Stomach (tissue), 19 donors: ENCODE measurements around the gene EPB41L1. TPM values are rescaled to one million over a fixed set of nuclear protein-coding genes. Genes with fewer than 3 reads are reported as not detected.

ENCODE experiments used
- DNase-seq, 2 donors: peaks; one replicate each; pipeline versions ENCODE4 v3.0.0 to v3.0.0-alpha.2; 2013 to 2019
- H3K27ac ChIP-seq, 5 donors: fragments of 200-600 bp in 4 of 5; sonication (generic) in 4 of 5; one replicate each; pipeline ENCODE4 v1.5.1; 2013 to 2019; ENCODE audit warnings: mild to moderate bottlenecking in 1 of 5, moderate library complexity in 1 of 5
- H3K27me3 ChIP-seq, 3 donors: fragments of 200-600 bp; sonication (generic); one replicate each; pipeline ENCODE4 v1.5.1; 2017 to 2019; ENCODE audit warnings: mixed run types in 1 of 3
- H3K36me3 ChIP-seq, 4 donors: fragments of 200-600 bp; sonication (generic); 1 replicate in 3 of 4; 2 replicates in 1 of 4; pipeline ENCODE4 v1.5.1; 2016 to 2019
- H3K4me1 ChIP-seq, 4 donors: fragments of 200-600 bp; sonication (generic); one replicate each; pipeline ENCODE4 v1.5.1; 2016 to 2019
- H3K4me3 ChIP-seq, 4 donors: fragments of 200-600 bp; sonication (generic) in 3 of 4; one replicate each; pipeline ENCODE4 v1.5.1; 2016 to 2019; ENCODE audit warnings: mild to moderate bottlenecking in 1 of 4
- H3K9me3 ChIP-seq, 4 donors: fragments of 200-600 bp; sonication (generic); one replicate each; pipeline ENCODE4 v1.5.1; 2016 to 2019
- CTCF ChIP-seq, 7 experiments: fragments of 450-650 bp in 4 of 7; fragments of 200-600 bp in 3 of 7; sonication (generic) in 3 of 7; IDR thresholded peaks; one replicate each; pipeline ENCODE4 v1.5.1; 2016 to 2019; ENCODE audit warnings: antibody characterized with exemption in 7 of 7, control low read depth in 2 of 7, mild to moderate bottlenecking in 1 of 7
- EP300 ChIP-seq: sonication (generic); formaldehyde crosslinking; IDR thresholded peaks from one replicate; pipeline ENCODE4 v1.6.1; 2017; ENCODE audit warnings: antibody characterized with exemption
- POLR2A ChIP-seq, 4 donors: fragments of 450-650 bp; IDR thresholded peaks; one replicate each; pipeline ENCODE4 v1.6.1; 2016; ENCODE audit warnings: antibody characterized with exemption in 4 of 4, control low read depth in 2 of 4, mild to moderate bottlenecking in 1 of 4, moderate library complexity in 1 of 4
- POLR2AphosphoS5 ChIP-seq, 3 donors: sonication (generic); formaldehyde crosslinking; IDR thresholded peaks; one replicate each; pipeline ENCODE4 v1.6.1; 2016; ENCODE audit warnings: antibody characterized with exemption in 3 of 3
- WGBS, 5 donors: extraction: QIAGEN DNeasy Blood & Tissue Kit in 3 of 5; methylation state at CpG; one replicate each; pipeline versions ENCODE4 v1.1.5 to v1.1.7; 2013 to 2018; 5-methylcytosine and 5-hydroxymethylcytosine counted together
- intact Hi-C: fragments of 100-400 bp; cut with DNase I; formaldehyde crosslinking; loops from one replicate; pipeline ENCODE4 v1.15.1; 2023; ENCODE audit warnings: low total_unique reads
- long read RNA-seq, 10 donors: transcript quantifications; one replicate each; lab custom pipeline, GENCODE V29; 2026
- polyA plus RNA-seq, 3 donors: library from polyadenylated mRNA; stranded (reverse); fragments of 200-250 nt; gene quantifications; one replicate each; pipeline ENCODE4 v1.2.3, GENCODE V29; 2013
- total RNA-seq, 5 donors: library from RNA; depleted of rRNA; stranded (reverse); fragments of >200 nt; gene quantifications; one replicate each; pipeline versions ENCODE4 v1.1.0 to v1.2.3, GENCODE V29; 2014 to 2016
- donor health status: healthy with polysubstance abuse.
- donor health status: Bipolar disorder and iron deficiency.
- donor health status: healthy.

The EPB41L1 gene
- total RNA-seq (100 to 1,000 TPM in 2 of 5 donors, 10 to 100 TPM in 3; 40.2 to 271 (median 99.2) TPM), polyA plus RNA-seq (10 to 100 TPM; 25.9 to 36.0 (median 29.5) TPM)
- long read RNA-seq, donor 1, result 0 reads
- long read RNA-seq, donor 2, partial matches to known transcripts, result 0 of 1 reads
- long read RNA-seq, donor 2, other reads (novel, unspliced or antisense), result 0 of 1 reads
- long read RNA-seq, donor 3, result 0 reads
- long read RNA-seq, donor 4, result 0 reads
- long read RNA-seq, donor 5, partial matches to known transcripts, result 32 of 32 reads
- long read RNA-seq, donor 5, other reads (novel, unspliced or antisense), result 0 of 32 reads
- long read RNA-seq, donor 6, partial matches to known transcripts, result 42 of 42 reads
- long read RNA-seq, donor 6, other reads (novel, unspliced or antisense), result 0 of 42 reads
- long read RNA-seq, donor 7, partial matches to known transcripts, result 6 of 6 reads
- long read RNA-seq, donor 7, other reads (novel, unspliced or antisense), result 0 of 6 reads
- long read RNA-seq, donor 8, result 0 reads
- long read RNA-seq, donor 9, result 0 reads
- long read RNA-seq, donor 10, result 0 reads

- intact Hi-C loops, result no loop called here
- DNase-seq, result no peak
- 17 to 30% (median 19%) methylated on average over 18 to 51 of the region's 51 CpGs for WGBS, 5 donors
- H3K36me3 ChIP-seq, result no peaks in the 10 kb centered on the region
- peaks cover 0 to 25% (median 0%) of the 10 kb centered on the region in 3 donors for H3K27me3 ChIP-seq
- no peak for TF ChIP-seq EP300
- TF ChIP-seq POLR2AphosphoS5 (IDR thresholded peaks at IDR 0.05), result no peak
- no peak for TF ChIP-seq CTCF (IDR thresholded peaks at IDR 0.05)
- no peak for TF ChIP-seq POLR2A (IDR thresholded peaks at IDR 0.05)
- H3K4me1 ChIP-seq, result peaks cover 28 to 49% (median 44%) of the 10 kb centered on the region in 4 donors
- peak within 1 kb of the TSS; percentile 62 to 81 (median 77) for H3K27ac ChIP-seq
- no peaks in the 10 kb centered on the region for H3K9me3 ChIP-seq
- peak within 1 kb of the TSS; percentile 49 to 69 (median 65) for H3K4me3 ChIP-seq
Measured at GRCh38 chr20:36154700-36155628, at the start of gene EPB41L1. Gene EPB41L1, plus strand, starts transcription at chr20:36154740. Its CDS starts 19,038 bp downstream, at chr20:36173778.

- H3K27me3 ChIP-seq, result no peaks in the 10 kb centered on the region
- no peak overlapping the region for H3K4me3 ChIP-seq
- WGBS, 5 donors, result 87 to 95% (median 89%) methylated on average over 10 of the region's 10 CpGs
- TF ChIP-seq POLR2AphosphoS5 (IDR thresholded peaks at IDR 0.05), result no peak
- no peak for TF ChIP-seq CTCF (IDR thresholded peaks at IDR 0.05)
- TF ChIP-seq POLR2A (IDR thresholded peaks at IDR 0.05), result no peak
- no peak for TF ChIP-seq EP300
- peaks cover 48 to 61% (median 55%) of the 10 kb centered on the region in 4 donors for H3K4me1 ChIP-seq
- intact Hi-C loops, result no loop called here
- no peak for DNase-seq
- H3K27ac ChIP-seq, result peak overlapping the region; percentile 73 to 93 (median 74)
- no peaks in the 10 kb centered on the region for H3K9me3 ChIP-seq
- H3K36me3 ChIP-seq, result peaks cover 0 to 7% (median 1%) of the 10 kb centered on the region in 4 donors
Measured at GRCh38 chr20:36104856-36105255, 49.7 kb upstream of the EPB41L1 start.

GRCh38 chr20:36105711-36106226 is 48.8 kb upstream of the EPB41L1 start:
- no peaks in the 10 kb centered on the region for H3K9me3 ChIP-seq
- H3K4me3 ChIP-seq, result no peak overlapping the region
- peaks cover 43 to 61% (median 53%) of the 10 kb centered on the region in 4 donors for H3K4me1 ChIP-seq
- H3K27ac ChIP-seq, result peak overlapping the region; percentile 73 to 93 (median 87)
- no peaks in the 10 kb centered on the region for H3K27me3 ChIP-seq
- intact Hi-C loops, result no loop called here
- peaks cover 0 to 10% (median 1%) of the 10 kb centered on the region in 4 donors for H3K36me3 ChIP-seq
- TF ChIP-seq POLR2A (IDR thresholded peaks at IDR 0.05) (no peak), POLR2AphosphoS5 (IDR thresholded peaks at IDR 0.05) (peak in 1 of 3 donors; percentile 48), EP300 (no peak), CTCF (IDR thresholded peaks at IDR 0.05) (no peak)
- peak; percentile 84 to 88 for DNase-seq
- 17 to 100% (median 29%) methylated on average over 1 of the region's 1 CpG; no CpG with 5 or more reads in 1 of the 5 donors for WGBS, 5 donors
